ENCODE results near the gene GNB2. TPM values are rescaled to one million over a fixed set of nuclear protein-coding genes. Genes with fewer than 3 reads are reported as not detected.

Gene GNB2
- total and polyA plus RNA-seq, 2 of the 8 experiments (the other 6 are each of a cell fraction or from before 2014, with no cell fraction given): 157 to 260 TPM

GRCh38 chr7:100627238-100627549 is 46.3 kb upstream of the GNB2 start:
- Histone ChIP-seq H3K56ac (replicated peaks; ENCODE audit: insufficient read length, low read depth, low read length) (no peak overlapping the region), H4K8ac (ENCODE audit: extremely low read depth, insufficient read depth, low read length) (peak overlapping the region; percentile 57; the same call in 1 of the 2 replicates), H2AK5ac (ENCODE audit: low read depth, low read length) (no peak overlapping the region; the same call in 1 of the 2 replicates), H4K20me1 (replicated peaks in 1 of 2; ENCODE audit: control insufficient read depth in 1 of 2, insufficient read depth in 2 of 2, low read length in 2 of 2) (peaks cover 0 to 2% of the 10 kb centered on the region in 2 experiments), H3K36me3 (ENCODE audit: control insufficient read depth in 2 of 4, insufficient read depth in 4 of 4, low read length in 3 of 4) (no peaks in the 10 kb centered on the region), H2BK15ac (ENCODE audit: low read length) (0 out of 2 replicates have a peak overlapping the region, but pooled peaks have one; percentile 34), H3K27me3 (replicated peaks in 1 of 4; ENCODE audit: control insufficient read depth in 3 of 4, extremely low read depth in 1 of 4, insufficient read depth in 3 of 4, low read length in 3 of 4) (peaks cover 0 to 9% (median 4%) of the 10 kb centered on the region in 4 experiments; a peak in 5 of 7 replicates), H3K18ac (ENCODE audit: extremely low read depth, low read length) (peak overlapping the region; percentile 24), H3K4me2 (ENCODE audit: insufficient read depth in 1 of 2, low read depth in 2 of 2, low read length in 2 of 2) (peak overlapping the region; percentile 59 to 83), H2BK5ac (ENCODE audit: low read depth, low read length) (no peak overlapping the region), H3K27ac (ENCODE audit: low read depth, low read length) (no peak overlapping the region), H3K9ac (replicated peaks in 1 of 4; ENCODE audit: extremely low read depth in 1 of 4, low read depth in 3 of 4, low read length in 3 of 4) (no peak overlapping the region), H3K9me3 (ENCODE audit: insufficient read depth in 2 of 2, low read depth in 1 of 2, low read length in 1 of 2) (no peaks in the 10 kb centered on the region), H3K79me1 (ENCODE audit: low read depth, low read length) (no peaks in the 10 kb centered on the region), H4K91ac (replicated peaks; ENCODE audit: insufficient read length, low read length) (peak overlapping the region; percentile 85), H4K5ac (ENCODE audit: insufficient read length, low read depth, low read length) (no peak overlapping the region), H2BK12ac (ENCODE audit: low read depth, low read length) (no peak overlapping the region), H2BK120ac (replicated peaks; ENCODE audit: low read depth, low read length) (no peak overlapping the region), H2BK20ac (ENCODE audit: low read length) (no peak overlapping the region; the same call in 1 of the 2 replicates), H2AFZ (ENCODE audit: low read length) (no peak overlapping the region), H3K4me1 (replicated peaks in 1 of 4; ENCODE audit: control insufficient read depth in 3 of 4, insufficient read depth in 4 of 4, low read length in 3 of 4) (peaks cover 0 to 11% (median 6%) of the 10 kb centered on the region in 4 experiments; a peak in 6 of 7 replicates), H3K23me2 (ENCODE audit: low read depth, low read length) (peaks cover 4% of the 10 kb centered on the region; the same call in 1 of the 2 replicates), H3K4me3 (ENCODE audit: extremely low read depth in 1 of 4, insufficient read depth in 2 of 4, low read depth in 3 of 4, low read length in 4 of 4) (peak overlapping the region in 1 of 4 experiments; percentile 63; a peak in 4 of 8 replicates), H3K4ac (replicated peaks; ENCODE audit: insufficient read length, low read depth, low read length) (peak overlapping the region; percentile 85), H3K14ac (ENCODE audit: insufficient read length) (no peak overlapping the region), H3K23ac (ENCODE audit: insufficient read length) (no peak overlapping the region), H3K79me2 (ENCODE audit: control insufficient read depth in 1 of 2, insufficient read depth in 2 of 2, low read length in 2 of 2) (no peaks in the 10 kb centered on the region)
- WGBS, 2 experiments (ENCODE audit: extremely low coverage in 1 of 2, insufficient coverage in 1 of 2, insufficient read length in 1 of 2, insufficient replicate concordance in 2 of 2, low coverage in 1 of 2, low lambda C conversion rate in 2 of 2, missing lambda C conversion rate in 1 of 2): 89% methylated on average over 19 of the region's 21 CpGs; no CpG with 5 or more reads in 1 of the 2 experiments
- ChIA-PET POLR2A (ENCODE audit: partially characterized antibody) (interaction anchor here (0.6 to 2.4 kb wide), 8 partner anchors 13 to 198 kb away, joined by 3 to 8 read pairs (median 4); partner anchors contain the start of genes ACTL6B, MEPCE and MOSPD3), CTCF (ENCODE audit: partially characterized antibody) (interaction anchor here (0.5 to 2.2 kb wide), 9 partner anchors 7 to 224 kb away, joined by 3 to 19 read pairs (median 4); partner anchors contain the start of gene MOSPD3)
- TF ChIP-seq JUN (IDR thresholded peaks at IDR 0.05; ENCODE audit: low read depth, low read length) (no peak), CREB1 (IDR thresholded peaks at IDR 0.05) (no peak), RBBP5 (IDR thresholded peaks at IDR 0.05; ENCODE audit: borderline replicate concordance, low read depth, low read length) (no peak)
- DNase-seq (ENCODE audit: low read depth in 1 of 2, low spot score in 2 of 2): peak in 1 of 2 experiments; percentile 58
- FAIRE-seq: no peak
